Stimulated activated CD4-positive, alpha-beta T cell treated with anti-CD3 and anti-CD28 coated beads, Interleukin-4, amount 100 ng/mL, for 1 hour (primary cell): Measurements from ENCODE around the gene GRK2.

ENCODE experiments used
- DNase-seq: peaks from one replicate; pipeline ENCODE4 v3.0.0-alpha.2; 2020

Gene GRK2

DNA sequence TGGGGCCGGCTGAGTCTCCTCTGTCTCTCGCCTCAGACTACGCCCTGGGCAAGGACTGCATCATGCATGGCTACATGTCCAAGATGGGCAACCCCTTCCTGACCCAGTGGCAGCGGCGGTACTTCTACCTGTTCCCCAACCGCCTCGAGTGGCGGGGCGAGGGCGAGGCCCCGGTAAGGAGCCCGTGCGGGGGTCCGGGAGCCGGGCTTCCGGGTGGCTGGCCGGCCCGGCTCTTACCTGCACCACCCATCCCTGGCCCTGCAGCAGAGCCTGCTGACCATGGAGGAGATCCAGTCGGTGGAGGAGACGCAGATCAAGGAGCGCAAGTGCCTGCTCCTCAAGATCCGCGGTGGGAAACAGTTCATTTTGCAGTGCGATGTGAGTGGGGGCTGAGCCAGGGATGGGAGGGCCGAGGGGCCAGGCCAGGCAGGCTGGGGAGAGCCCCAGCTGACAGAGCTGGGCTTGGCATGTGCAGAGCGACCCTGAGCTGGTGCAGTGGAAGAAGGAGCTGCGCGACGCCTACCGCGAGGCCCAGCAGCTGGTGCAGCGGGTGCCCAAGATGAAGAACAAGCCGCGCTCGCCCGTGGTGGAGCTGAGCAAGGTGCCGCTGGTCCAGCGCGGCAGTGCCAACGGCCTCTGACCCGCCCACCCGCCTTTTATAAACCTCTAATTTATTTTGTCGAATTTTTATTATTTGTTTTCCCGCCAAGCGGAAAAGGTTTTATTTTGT lies 18.7 kb downstream of the GRK2 start:
- no peak for DNase-seq

DNA sequence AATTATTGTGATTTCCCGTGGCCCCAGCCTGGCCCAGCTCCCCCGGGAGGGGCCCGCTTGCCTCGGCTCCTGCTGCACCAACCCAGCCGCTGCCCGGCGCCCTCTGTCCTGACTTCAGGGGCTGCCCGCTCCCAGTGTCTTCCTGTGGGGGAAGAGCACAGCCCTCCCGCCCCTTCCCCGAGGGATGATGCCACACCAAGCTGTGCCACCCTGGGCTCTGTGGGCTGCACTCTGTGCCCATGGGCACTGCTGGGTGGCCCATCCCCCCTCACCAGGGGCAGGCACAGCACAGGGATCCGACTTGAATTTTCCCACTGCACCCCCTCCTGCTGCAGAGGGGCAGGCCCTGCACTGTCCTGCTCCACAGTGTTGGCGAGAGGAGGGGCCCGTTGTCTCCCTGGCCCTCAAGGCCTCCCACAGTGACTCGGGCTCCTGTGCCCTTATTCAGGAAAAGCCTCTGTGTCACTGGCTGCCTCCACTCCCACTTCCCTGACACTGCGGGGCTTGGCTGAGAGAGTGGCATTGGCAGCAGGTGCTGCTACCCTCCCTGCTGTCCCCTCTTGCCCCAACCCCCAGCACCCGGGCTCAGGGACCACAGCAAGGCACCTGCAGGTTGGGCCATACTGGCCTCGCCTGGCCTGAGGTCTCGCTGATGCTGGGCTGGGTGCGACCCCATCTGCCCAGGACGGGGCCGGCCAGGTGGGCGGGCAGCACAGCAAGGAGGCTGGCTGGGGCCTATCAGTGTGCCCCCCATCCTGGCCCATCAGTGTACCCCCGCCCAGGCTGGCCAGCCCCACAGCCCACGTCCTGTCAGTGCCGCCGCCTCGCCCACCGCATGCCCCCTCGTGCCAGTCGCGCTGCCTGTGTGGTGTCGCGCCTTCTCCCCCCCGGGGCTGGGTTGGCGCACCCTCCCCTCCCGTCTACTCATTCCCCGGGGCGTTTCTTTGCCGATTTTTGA lies 19.5 kb downstream of the GRK2 start:
- DNase-seq, result no peak

DNA sequence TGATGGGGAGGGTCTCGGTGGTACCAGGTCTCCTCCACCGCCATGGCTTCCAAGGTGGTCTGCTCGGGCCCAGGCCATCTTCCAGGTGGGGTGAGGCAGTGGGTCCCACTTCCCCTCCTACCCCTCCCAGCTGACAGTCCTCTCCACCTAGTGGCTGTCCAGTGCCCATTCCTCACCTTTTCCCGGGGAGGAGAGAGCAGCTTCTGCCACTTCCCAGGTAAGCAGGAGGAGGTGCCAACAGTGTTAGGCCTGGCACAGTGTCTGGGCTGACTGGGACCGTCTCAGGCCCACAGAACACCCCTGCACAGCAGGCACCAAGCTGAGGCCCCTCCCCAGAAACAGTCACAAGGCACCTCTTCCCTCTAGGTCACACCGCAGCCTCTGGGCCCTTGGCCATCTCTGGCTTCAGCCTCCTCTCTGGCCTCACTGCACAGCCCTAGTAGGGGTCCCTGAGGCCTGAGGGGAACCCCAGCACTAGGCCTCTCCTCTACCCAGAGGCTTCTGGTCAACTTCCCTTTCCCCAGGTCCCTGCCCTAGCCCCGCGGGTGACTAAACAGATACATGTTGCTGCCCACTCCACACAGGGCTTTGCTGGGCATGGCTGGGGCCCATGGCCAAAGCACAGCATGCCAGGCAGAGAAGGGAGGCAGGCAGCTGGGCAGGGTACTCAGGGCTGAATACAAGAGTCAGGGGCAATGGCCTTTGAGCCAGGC lies 20.5 kb downstream of the GRK2 start:
- no peak for DNase-seq

DNA sequence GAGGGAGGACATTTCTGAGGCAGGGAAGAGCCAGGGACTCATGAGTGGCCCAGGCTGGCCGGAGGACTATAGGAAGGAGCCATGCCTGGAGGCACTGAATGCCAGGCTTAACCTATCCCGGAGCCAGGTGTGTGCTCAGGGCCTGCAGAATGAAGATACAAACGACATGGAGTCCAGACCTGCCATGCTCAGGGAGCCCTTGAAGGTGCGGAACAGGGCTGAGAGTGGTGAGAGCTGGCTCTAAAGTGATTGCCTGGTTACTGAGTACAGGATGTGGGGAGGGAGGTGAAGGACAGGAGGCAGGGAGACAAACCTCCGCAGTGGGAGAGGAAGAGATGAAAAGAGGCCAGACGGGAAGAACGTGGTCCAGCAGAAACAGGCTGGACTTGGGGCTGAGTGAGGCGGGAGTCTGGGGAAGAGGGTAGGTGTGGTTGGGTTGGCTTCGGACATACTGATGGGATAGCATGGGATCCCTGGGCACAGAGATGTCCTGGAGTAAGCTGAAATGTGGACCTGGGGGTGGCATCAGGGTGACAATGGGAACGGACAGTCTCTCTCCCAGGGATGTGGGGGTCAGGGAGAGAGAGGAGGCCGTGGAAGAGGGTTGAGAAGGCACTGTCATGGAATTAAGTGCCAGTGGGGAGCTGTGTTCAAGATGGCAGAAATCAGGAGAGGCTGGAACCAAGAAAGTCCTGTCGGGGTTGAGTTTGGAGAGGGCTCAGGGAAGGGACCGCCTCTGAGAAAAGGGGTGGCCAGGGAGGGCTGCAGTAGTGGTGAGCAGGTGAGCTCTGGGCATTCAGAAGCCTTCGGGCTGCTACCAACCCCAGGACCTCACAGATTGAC lies 21.3 kb downstream of the GRK2 start:
- no peak for DNase-seq

DNA sequence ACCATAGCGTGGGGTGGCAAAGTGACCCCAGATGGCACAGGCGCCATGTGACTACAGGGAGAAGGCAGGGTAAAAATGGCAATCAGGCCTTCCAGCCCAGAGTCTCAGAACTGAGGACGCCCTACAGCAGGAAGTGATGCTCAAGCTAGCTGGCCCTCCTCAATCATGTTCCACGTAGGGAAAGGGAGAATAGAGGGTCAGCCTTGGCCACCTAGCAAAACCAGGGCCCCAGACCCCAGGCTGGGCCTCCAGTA lies 21.9 kb downstream of the GRK2 start:
- DNase-seq, result no peak

DNA sequence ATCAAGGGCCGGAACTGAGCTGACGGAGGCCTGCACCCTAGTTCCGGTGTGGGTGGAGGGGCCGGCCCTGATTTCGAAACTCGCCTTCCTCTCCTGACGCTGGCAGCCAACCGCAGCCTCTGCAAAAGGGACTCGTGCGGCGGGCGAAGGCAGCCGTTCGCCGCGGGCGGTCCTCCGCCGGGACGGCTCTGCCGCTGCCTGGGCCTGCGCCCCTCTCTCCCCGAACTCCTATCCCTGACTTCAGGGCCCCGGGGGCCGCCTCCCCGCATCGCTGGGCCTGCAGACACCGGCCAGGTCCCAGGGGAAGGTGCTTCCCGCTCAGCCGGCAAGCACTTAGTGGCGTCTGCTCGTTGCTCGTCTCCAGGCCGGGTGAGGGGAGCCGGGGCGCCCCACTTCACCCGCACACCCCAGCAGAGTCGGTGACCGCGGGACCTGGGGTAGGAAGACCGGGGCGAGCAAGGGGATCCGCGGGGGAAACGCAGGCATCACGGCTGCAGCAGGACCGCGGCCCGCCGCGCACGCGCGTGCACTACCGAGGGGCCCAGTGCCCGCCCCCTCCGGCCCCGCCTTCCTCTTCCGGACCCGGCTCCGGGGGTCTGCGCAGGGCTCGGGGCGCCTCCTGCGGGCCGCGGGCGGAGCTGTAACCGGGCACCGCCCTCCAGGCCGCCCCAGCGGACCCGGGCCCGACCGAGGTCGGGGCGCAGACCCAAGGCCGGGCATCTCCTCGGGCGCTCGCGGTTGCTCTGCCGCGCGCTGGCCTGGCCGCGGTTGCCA lies 22.4 kb downstream of the GRK2 start:
- DNase-seq, result peak; percentile 88

DNA sequence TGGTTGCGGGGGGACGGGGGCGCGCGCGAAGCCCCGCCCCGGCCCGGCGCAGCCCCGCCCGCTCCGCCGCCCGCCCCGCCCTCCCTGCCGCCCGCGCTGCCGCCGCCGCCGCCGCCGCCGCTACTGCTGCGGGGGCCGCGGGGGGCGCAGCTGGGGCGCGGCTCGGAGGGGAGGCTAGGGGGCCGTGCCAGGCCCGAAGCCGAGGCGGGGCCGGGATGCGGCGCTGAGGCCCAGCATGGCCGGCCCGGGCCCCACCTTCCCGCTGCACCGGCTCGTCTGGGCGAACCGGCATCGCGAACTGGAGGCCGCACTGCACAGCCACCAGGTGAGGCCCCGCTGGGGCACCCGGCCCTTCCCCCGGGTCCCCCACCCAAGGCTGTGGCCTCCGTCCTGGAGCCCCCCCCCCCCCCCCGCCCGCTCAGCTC lies 23.0 kb downstream of the GRK2 start, which contains the start of gene ANKRD13D:
ANKRD13D (plus strand) TSS at position 78 of the 425 bp plus-strand sequence; CDS start at position 236, 158 bp downstream.
- no peak for DNase-seq

DNA sequence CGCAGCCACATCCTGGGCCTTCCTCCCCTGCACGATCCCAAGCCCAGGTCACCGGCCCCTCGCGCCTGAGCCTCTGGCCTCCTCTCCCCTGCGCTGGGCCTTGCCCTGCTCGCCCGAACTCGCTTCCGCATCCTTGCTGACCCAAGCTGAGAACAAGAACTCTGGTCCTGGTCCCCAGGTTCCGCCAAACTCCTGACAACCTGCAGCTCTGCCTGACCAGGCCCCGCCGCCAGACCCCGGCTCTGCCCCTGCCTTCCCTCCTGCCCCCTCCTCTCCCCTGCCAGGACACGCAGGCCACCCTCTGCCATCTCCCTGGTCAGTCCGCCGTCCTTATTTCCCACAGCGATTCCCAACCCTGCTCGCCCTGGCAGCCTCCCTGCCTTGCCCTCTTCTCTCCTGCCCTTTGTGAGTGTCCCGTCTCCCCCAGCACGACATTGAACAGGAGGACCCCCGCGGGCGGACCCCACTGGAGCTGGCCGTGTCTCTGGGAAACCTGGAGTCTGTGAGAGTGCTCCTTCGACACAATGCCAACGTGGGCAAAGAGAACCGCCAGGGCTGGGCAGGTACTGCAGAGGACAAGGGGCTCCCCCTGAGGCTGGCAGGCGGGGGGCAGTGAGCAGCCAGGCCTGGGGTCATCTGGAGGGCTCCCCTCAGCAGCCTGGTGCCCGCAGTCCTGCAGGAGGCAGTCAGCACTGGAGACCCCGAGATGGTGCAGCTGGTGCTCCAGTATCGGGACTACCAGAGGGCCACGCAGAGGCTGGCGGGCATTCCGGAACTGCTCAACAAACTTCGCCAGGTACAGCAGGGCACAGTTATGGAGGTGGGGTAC lies 23.6 kb downstream of the GRK2 start:
- DNase-seq, result peak; percentile 4

DNA sequence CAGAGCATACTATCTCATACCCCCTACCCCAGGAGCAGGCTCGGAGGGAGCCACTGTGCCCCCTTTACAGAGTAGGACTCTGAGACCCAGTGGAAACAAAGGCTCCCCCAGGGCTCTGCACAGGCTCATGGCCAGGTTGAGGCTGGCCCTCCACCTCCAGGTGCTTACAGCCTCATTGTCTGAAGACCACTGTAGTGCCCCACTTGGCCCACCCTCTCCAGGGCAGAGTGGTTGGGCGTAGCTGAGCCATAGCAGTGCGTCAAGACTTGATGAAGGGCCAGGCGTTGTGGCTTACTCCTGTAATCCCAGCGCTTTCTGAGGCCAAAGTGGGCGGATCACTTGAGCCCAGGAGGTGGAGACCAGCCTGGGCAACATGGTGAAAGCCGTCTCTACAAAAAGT lies 24.5 kb downstream of the GRK2 start:
- DNase-seq, result no peak

DNA sequence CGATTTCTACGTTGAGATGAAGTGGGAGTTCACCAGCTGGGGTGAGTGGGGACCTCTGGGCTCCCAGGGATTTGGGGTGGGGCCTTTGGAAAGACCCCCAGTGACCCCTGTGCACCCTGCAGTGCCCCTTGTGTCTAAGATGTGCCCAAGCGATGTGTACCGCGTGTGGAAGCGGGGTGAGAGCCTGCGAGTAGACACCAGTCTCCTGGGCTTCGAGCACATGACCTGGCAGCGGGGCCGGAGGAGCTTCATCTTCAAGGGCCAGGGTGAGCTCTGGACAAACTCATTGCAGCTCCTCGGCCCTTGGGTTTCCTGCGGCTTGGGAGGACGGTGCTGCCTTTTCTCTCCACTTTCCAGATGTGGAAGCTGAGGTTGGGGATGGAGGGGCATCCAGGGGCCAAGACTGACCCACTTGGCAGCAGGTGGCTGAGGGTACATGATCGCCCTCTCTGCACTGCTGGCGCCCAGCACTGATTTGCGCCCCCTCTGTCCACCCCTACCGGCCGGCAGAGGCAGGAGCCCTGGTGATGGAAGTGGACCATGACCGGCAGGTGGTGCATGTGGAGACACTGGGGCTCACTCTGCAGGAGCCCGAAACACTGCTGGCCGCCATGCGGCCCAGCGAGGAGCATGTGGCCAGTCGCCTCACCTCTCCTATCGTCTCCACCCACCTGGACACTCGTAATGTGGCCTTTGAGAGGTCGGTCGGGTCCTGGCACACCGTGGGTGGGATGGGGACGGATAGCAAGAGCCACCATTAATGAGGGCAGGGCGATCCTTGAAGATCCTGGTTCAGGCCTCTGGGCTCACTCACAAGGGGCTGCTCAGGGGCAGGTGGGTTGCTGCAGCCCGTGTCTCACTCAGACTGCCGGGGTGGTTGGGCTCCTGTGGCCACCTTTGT lies 25.5 kb downstream of the GRK2 start:
- no peak for DNase-seq

DNA sequence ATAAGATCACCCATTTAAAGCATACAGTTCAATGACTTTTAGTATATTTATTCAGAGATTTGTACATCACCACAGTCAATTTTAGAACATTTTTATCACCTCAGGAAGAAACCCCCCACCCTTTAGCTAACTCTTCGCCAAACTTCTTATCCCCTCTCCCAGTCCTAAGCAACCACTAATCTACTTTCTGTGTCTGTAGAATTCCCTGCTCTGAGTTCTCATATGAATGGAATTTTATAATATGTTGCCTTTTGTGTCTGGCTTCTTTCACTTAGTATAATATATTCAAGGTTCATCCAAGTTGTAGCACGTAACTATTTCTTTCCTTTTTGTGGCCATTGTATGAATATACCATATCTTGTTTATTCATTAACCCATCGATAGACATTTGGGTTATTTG lies 26.4 kb downstream of the GRK2 start:
- DNase-seq, result no peak

DNA sequence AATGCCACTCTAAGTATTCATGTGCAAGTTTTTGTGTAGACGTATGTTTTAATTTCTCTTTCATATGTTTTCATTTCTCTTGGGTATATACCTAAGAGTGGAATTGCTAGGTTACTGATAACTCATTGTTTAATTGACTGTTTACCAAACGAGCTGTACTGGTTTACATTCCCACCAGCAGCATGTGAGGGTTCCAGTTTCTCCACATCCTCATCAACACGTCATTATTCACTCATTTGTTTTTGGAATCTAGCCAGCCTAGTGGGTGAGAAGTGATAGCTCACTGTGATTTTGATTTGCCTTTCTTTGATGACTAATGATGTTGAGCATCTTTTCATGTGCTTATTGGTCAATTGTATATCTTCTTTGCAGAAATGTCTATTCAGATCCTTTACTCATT lies 26.8 kb downstream of the GRK2 start:
- DNase-seq, result no peak

DNA sequence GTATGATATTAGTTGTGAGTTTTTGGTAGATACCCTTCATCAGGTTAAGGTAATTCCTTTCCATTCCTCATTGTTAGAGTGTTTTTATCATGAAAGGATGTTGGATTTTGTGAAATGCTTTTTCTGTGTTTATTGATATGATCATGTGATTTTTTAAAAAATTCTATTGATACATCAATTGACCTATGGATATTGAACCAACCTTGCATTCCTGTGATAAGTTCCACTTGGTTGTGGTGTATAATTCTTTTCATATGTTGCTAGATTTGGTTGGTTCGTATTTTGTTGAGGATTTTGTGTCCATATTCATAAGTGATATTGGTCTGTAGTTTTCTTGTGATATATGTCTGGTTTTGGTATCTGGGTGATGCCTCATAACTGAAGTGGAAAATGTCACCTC lies 29.6 kb downstream of the GRK2 start:
- no peak for DNase-seq

DNA sequence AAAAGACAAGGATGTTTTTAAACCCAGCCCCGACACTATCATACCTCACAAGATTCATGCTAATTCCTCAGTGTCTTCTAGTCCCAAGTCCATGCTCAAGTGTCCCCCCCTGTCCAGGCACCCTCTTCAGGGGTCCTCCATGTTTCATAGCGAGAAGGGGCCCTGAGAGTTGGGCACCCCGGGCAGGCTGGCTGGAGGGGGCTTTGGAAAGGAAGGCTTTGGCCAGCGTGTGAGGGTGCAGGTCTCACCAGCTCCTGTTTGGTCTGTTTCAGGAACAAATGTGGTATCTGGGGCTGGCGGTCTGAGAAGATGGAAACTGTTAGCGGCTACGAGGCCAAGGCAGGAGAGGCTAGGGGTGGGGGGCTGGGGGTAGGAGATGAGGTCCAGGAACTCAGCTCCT lies 32.5 kb downstream of the GRK2 start:
- no peak for DNase-seq

DNA sequence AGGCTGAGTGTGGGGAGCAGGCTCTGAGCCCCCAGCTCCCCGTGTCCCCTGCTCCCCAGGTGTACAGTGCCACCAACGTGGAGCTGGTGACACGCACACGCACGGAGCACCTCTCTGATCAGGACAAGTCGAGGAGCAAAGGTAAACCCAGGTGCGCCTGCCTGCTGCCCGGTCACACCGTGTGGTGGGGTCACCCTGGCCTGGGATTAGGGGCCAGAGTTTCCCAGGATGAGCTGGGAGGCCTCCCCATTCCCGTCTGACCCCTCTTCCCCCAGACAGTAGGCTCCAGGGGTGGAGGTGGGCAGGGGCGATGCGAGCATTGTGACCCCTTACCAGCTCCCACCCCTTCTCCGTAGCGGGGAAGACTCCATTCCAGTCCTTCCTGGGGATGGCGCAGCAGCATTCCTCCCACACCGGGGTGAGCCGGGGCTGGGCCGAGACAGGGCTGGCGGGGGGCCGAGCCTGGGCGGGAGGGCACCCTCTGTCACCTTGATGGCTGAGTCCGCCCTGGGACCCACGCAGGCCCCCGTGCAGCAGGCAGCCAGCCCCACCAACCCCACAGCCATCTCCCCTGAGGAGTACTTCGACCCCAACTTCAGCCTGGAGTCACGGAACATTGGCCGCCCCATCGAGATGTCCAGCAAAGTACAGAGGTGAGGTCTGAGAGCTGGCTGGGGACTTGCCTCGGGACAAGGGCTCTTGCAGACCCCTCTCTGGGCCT lies 33.4 kb downstream of the GRK2 start:
- no peak for DNase-seq

DNA sequence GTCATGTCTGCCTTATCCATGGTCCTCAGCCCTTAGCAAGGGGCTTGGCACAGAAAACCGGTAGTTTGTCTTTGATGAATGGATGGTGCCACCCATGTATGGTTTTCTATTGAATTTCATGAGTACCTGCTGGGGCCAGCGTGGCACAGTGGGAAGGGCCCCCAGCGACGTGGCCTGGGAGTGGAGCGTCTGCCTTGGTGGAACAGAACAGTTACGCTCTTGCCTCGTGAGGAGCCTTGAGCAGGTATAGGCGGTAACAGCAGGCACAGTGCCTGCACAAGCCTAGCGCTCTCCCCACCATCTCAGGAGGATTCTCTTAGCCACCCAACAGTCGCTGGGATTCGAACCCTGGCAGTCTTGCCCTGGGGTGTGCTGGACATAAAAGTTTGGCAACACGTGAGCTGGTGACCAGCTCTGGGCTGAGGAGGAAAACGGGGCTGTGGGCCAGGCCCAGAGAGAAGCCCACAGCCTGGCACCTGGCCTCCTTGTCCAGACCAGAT lies 34.0 kb downstream of the GRK2 start:
- DNase-seq, result no peak

DNA sequence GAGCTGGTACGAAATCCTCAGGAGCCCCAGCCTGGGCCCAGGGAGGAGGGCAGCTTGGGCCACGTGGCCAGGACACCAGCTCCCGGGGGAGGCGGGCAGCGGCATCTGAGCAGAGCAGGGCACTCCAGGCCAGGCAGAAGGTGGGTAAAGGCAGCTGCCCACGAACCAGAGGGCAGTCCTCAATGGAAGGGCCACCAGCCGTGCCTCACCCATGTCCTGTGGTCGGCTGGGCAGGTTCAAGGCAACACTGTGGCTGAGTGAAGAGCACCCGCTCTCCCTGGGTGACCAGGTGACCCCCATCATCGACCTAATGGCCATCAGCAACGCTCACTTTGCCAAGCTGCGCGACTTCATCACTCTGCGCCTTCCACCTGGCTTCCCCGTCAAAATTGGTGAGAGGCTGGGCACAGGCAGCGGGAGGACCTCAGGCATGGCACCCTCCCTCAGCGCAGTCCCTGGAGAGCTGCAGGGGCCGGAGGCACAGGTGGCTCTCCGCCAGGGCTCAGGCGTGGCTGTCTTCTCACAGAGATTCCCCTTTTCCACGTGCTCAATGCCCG lies 34.6 kb downstream of the GRK2 start:
- DNase-seq, result no peak

DNA sequence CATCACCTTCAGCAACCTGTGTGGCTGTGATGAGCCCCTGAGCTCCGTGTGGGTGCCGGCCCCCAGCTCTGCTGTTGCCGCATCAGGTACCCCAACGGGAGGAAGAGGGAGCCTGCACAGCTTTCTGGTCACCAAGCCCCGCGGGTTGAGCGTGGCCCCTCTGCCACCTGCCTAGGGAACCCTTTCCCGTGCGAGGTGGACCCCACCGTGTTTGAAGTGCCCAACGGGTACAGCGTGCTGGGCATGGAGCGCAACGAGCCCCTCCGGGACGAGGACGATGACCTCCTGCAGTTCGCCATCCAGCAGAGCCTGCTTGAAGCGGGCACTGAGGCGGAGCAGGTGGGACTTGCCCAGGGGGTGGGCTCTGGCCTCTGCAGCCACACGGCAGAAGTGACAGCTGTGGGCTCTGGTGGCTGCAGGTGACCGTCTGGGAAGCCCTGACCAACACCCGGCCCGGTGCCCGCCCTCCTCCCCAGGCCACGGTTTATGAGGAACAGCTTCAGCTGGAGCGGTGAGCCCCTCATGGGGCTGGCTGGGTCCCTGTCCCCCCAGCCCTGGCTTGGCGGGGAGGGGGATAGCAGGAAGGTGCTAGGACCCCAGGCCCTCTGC lies 35.1 kb downstream of the GRK2 start:
- no peak for DNase-seq
